KOPT-K1 (cell line): ENCODE data around the gene ZNF8.

ENCODE experiments used
- H3K27ac ChIP-seq: fragments of 200-600 bp; sonication (generic); 2 replicates; pipeline ENCODE4 v1.5.1; 2016; ENCODE audit warnings: antibody characterized with exemption, mild to moderate bottlenecking, low read depth, low read length; ENCODE audit not compliant: poor library complexity, severe bottlenecking
- H3K36me3 ChIP-seq: fragments of 200-600 bp; sonication (generic); 2 replicates; pipeline ENCODE4 v1.5.1; 2017; ENCODE audit warnings: antibody characterized with exemption, mild to moderate bottlenecking, low read length, moderate library complexity; ENCODE audit not compliant: insufficient read depth
- H3K9me3 ChIP-seq: fragments of 200-600 bp; sonication (generic); 2 replicates; pipeline ENCODE4 v1.5.1; 2017; ENCODE audit warnings: antibody characterized with exemption, low read length, mild to moderate bottlenecking; ENCODE audit not compliant: insufficient read depth, poor library complexity, severe bottlenecking

ZNF8 gene

DNA sequence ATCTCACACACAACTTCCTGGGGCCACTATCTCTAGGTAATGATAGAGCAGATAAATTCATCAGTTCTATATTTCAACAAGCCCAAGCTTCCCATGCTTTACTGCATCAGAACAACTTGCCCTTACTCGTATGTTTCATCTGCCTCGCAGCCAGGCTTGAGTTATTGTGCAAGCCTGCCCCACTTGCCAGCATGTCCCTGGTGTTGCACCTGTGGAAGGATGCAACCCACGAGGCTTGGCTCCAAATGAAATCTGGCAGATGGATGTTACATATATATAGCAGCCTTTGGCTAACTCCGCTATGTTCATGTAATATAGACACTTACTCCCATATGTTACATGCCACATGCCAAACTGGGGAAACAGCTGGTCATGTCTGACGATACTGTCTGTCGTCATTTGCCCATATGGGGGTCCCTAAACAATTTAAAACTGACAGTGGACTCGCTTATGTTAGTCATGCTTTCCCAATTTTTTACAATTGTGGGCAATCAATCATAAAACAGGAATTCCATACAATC, 32.6 kb downstream of the ZNF8 start:
- Histone ChIP-seq H3K36me3 (peaks cover 92% of the 10 kb centered on the region), H3K9me3 (no peaks in the 10 kb centered on the region), H3K27ac (no peak overlapping the region)

DNA sequence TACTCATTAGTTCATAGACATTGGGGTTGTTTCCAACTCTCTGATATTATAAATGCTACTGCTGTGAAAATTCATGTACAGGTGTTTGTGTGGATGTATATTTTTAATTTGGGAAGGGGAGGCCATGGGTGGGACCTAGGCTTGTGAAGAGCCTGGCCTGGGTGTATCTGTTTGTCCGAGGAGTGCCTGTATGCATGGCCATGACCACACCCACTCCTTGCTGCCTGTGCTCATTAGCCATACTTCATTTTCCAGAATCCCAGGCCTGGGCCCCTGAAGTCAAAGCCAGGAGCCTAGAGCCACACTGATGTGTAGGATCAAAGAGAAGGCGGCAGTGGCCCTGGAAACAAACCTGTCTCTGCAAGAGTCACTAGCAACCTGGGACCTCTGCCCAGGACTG, 36.8 kb downstream of the ZNF8 start:
- Histone ChIP-seq H3K36me3 (peaks cover 59% of the 10 kb centered on the region), H3K27ac (no peak overlapping the region), H3K9me3 (no peaks in the 10 kb centered on the region)

GRCh38 chr19:58317476-58318072, 38.8 kb downstream of the ZNF8 start:
- no peak overlapping the region for H3K27ac ChIP-seq
- peaks cover 44% of the 10 kb centered on the region for H3K36me3 ChIP-seq
- H3K9me3 ChIP-seq: no peaks in the 10 kb centered on the region

DNA sequence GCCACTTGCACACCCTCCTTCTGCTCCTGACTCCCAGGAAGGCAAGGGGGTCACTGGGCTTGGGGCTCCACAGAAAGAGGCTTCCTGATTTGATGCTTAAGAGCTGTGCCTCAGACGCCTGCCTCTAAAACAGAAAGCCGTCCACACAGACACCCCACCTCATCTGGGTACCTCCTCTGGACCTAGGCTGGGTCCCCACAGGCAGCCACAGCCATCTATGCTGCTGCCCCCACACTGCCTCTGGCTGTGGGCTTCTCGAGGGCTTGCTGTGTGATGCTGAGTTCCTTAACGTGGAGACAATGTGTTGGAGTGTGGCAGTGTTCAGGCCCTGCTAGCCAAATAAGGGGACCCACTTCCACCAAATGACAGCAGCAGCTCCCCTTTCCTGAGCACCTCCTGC, 39.5 kb downstream of the ZNF8 start:
- Histone ChIP-seq H3K9me3 (no peaks in the 10 kb centered on the region), H3K27ac (no peak overlapping the region), H3K36me3 (peaks cover 36% of the 10 kb centered on the region)

DNA sequence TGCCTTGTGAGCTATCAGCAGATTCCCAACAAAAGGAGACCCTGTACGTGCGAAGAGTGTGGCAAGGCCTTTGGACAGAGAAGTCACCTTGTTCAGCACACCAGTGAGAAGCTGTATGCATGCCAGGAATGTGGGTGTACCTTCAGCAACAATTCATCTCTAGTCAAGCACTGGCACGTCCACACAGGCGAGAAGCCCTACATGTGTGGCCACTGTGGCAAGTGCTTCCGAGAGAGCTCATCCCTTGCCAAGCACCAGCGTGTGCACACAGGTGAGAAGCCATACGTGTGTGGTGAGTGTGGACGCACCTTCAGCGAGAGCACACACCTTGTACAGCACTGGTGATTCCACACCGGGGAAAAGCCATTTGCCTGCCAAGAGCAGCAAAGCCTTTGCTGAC, 40.5 kb downstream of the ZNF8 start:
- H3K27ac ChIP-seq: no peak overlapping the region
- H3K36me3 ChIP-seq: peaks cover 27% of the 10 kb centered on the region
- H3K9me3 ChIP-seq: no peaks in the 10 kb centered on the region

DNA sequence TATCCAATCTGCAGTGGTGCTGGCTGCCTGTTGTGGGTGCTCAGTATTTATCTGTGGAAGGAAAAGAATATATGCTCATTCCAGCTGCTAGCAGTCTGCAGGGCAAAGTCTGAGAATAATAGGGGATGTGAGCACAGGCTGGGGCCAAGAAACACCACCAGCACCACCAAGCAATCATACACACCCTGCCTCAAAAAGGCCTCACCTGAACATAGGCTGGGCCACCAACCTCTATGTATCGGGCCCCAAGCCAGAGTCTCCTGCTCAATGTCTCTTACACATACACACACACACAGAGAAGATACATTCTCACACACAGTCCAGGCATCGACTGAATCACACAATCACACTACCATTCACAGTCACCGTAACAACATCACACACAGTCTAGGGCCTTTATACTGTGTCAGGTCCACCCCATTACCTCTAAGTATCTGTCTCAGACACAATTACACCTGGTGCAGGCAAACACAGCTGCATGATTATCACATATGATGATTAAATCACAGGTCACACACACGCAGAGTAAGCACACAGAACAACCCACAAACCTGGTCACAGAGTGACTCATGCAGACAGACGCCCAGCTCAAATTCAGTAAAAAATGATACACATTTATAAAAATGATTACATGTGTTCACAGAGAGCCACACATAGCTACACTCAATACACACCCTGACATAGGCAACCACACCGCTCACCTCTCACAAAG, 46.7 kb downstream of the ZNF8 start:
- Histone ChIP-seq H3K36me3 (no peaks in the 10 kb centered on the region), H3K9me3 (no peaks in the 10 kb centered on the region), H3K27ac (peak overlapping the region; percentile 63)

GRCh38 chr19:58326501-58326913, 47.8 kb downstream of the ZNF8 start:
- Histone ChIP-seq H3K27ac (peak overlapping the region; percentile 63), H3K36me3 (no peaks in the 10 kb centered on the region), H3K9me3 (no peaks in the 10 kb centered on the region)

DNA sequence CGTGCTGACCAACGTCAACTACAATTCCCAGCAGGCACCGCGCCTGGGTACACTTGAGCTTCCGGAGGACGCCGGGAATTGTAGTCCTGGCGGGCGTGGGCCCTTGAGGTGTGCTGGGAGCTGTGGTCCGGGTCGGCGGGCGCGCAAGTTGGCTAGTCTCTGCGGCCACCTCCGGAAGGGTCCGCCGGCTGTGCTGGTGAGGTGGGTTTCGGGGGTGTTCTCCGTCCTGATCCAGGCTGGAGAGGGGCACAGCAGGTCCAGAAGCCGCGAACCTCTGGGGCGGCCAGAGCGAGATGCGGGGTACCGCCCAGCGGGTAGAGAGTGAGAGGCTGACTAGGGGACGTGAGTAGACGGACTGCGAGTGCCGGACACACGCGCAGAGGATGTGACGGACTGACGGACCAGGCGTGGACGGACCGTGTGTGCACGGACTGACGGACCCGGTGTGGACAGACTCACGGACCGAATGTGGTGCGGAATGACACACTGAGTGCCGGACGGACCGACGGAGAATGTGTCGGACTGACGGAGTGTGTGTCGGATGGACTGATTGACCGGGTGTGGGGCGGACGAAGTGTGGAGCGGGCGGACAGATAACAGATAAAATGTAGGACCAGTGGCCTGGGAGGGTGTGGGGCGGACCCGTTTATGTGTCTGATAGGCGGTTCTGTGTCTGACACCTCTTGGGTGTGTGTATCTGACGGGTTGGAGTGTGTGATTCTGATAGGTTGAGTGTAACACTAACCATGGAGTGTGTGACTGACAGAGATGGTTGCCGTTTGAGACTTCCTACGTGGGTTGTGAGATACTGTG, 48.4 kb downstream of the ZNF8 start, which contains the start of gene ZSCAN22:
Gene ZSCAN22 (plus strand): TSS at position 81 of the 813 bp plus-strand sequence. CDS start 7,809 bp downstream, outside the sequence.
- H3K9me3 ChIP-seq: no peaks in the 10 kb centered on the region
- H3K27ac ChIP-seq: peak within 1 kb of the TSS; percentile 63
- H3K36me3 ChIP-seq: no peaks in the 10 kb centered on the region

DNA sequence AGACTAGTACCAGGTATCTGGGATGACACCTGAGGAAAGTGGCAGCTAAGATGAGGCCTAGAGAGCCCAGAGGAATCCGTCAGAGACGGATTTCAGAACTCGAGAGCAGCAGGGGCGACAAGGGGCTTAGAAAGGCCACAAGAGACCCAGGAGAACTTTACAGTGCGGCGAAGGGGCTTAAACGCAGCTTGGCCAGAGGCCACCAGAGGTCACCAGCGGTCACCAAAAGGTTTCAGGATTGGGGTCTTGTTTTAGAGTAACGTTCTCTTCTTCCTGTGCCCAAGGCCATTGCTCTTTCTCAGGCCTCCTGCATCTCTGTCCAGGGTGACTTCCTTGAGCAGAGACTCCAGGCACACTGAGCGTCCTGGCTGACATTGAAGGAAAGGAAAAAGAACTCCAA, 50.2 kb downstream of the ZNF8 start:
- no peaks in the 10 kb centered on the region for H3K9me3 ChIP-seq
- no peaks in the 10 kb centered on the region for H3K36me3 ChIP-seq
- no peak overlapping the region for H3K27ac ChIP-seq

DNA sequence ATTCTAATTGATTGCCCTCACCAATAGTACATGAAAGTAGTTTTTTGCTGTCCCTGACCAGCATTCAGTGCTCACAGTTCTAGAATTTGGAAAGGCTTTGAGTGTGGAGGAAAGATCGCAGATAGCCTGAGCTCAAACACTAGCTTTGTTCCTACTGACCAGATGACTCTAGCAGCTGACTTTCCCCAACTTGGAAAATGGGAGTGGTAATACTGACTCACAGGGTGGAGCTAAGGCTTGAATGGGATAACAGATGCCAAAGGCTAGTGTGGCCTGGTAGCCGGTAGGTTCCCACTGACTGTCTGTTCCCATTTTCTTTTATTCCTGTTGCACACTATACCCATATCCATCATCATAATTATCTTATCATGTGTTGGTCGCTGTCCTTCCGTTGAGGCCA, 51.7 kb downstream of the ZNF8 start:
- Histone ChIP-seq H3K9me3 (no peaks in the 10 kb centered on the region), H3K27ac (no peak overlapping the region), H3K36me3 (peaks cover 6% of the 10 kb centered on the region; the same call in 1 of the 2 replicates)

GRCh38 chr19:58332697-58333096, 53.9 kb downstream of the ZNF8 start:
- Histone ChIP-seq H3K27ac (no peak overlapping the region), H3K9me3 (no peaks in the 10 kb centered on the region), H3K36me3 (peaks cover 22% of the 10 kb centered on the region)

DNA sequence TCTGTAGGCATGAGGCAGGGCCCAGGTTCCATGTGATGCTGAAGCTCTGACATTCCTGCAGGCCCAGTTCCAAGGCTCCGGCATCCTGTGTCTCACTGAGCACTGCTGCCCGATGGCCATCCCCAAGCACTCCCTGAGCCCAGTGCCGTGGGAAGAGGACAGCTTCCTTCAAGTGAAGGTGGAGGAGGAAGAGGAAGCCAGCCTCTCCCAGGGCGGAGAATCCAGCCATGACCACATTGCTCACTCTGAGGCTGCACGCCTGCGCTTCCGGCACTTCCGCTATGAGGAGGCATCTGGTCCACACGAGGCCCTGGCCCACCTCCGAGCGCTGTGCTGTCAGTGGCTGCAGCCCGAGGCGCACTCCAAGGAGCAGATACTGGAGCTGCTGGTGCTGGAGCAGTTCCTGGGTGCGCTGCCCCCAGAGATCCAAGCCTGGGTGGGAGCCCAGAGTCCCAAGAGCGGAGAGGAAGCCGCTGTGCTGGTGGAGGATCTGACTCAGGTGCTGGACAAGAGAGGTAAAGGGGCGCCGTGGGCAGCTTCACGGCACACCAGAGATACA, 56.0 kb downstream of the ZNF8 start:
- Histone ChIP-seq H3K9me3 (no peaks in the 10 kb centered on the region), H3K36me3 (peaks cover 41% of the 10 kb centered on the region)

DNA sequence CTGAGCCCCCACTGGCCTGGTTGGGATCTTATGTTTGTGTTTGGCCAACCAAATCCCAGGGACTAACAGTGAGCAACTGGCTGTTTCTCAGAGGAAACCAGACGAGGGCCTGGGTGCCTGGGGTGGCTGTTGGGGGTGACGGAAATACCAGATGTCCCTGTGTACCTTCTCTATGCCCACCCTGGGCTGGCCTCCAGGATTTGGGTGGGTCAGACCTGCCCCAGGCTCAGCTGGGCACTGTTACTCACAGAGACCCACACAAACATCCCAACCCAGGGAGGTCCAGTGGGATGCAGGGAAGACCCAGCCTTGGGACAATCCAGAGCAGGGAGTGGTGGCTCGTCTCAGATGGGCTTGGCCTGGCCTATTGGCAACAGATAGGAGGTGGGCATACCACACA, 56.9 kb downstream of the ZNF8 start:
- H3K36me3 ChIP-seq: peaks cover 44% of the 10 kb centered on the region
- no peaks in the 10 kb centered on the region for H3K9me3 ChIP-seq
- H3K27ac ChIP-seq: no peak overlapping the region

More for the DNA sequence above, 56.0 kb downstream of the ZNF8 start:
- H3K27ac ChIP-seq: no peak overlapping the region

- H3K27ac ChIP-seq: no peak overlapping the region
- H3K9me3 ChIP-seq: no peaks in the 10 kb centered on the region
- peaks cover 48% of the 10 kb centered on the region for H3K36me3 ChIP-seq
Observed at GRCh38 chr19:58336216-58336615, 57.5 kb downstream of the ZNF8 start.

- Histone ChIP-seq H3K27ac (no peak overlapping the region), H3K9me3 (no peaks in the 10 kb centered on the region), H3K36me3 (peaks cover 54% of the 10 kb centered on the region)
Observed at GRCh38 chr19:58336820-58337219, 58.1 kb downstream of the ZNF8 start.
